ENCODE measurements around the gene APLP2.
A peak's percentile ranks its signal among the peaks of the same experiment; 100 is the strongest.

APLP2 gene

GRCh38 chr11:130145975-130146776 is 76.5 kb downstream of the APLP2 start:
- DNase-seq (ENCODE audit: low read depth, low spot score) = peak; percentile 84

DNA sequence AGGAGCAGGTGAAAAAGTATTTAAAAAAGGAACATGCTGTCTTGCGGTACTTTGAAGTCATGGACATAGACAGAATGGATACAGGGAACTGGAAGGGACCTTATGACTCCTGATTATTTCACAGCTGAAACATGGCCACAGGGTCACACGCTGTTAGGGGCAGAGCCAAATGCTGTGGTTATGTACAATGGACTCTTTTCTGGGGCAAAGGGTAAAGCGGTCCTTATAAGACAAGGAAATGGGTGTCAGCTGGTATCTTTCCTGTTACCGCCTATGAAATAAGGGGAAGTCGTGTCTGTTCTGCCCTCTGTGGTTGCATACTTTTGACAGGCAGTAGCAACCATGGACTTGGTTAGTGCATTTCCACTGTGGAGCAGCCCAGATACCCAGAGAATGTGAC is 77.1 kb downstream of the APLP2 start:
- no peak for DNase-seq (ENCODE audit: low read depth, low spot score)

GRCh38 chr11:130148796-130149326 is 79.2 kb downstream of the APLP2 start:
- DNase-seq (ENCODE audit: low read depth, low spot score) = no peak

GRCh38 chr11:130150790-130151189 is 81.1 kb downstream of the APLP2 start:
- no peak for DNase-seq (ENCODE audit: low read depth, low spot score)

- DNase-seq (ENCODE audit: low read depth, low spot score) = no peak
Measured at GRCh38 chr11:130151196-130151595, 81.5 kb downstream of the APLP2 start.

DNA sequence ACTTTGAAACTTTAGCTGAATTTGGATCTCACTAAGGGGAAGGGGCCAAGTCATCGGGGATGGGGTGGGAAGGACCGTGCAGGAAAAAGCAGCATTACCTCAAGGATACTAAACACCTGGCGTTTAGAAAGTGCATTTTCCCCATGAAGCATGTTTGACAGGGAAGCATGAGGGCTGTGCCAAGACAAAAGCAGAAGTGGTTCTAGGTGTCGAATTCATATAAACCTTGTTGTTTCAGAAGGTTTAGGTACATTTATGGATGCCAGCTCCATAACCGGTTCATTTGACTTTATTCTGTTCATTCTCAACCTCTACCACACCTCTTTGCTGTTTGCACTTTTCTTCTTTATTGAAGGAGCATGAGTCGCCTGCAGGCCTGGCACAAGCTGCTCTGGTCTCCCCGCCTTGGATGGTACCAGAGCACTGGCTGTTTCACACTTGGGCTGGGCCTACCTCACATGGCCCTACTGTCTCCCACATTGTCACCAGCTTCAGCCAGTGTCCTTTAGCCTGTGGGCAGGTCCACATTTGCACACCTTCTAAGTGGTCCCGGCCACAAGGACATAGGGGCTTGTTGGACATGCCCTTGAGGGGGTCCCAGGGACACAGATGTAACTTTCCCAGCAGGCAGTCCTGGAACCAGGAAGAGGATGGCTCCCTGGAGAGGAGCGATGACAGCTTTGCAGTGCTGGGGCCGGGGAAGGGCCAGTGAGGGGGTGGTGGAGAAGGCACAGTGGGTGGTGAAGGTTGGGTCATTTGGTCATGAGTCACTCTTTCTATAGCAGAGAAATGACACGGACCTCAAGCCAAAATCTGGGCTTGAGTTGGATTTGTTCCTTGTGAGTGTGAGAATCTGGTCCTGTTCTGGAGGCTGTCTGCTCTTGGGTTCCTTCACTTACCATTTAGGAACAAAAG is 86.7 kb downstream of the APLP2 start:
- no peak for DNase-seq (ENCODE audit: low read depth, low spot score)

- no peak for DNase-seq (ENCODE audit: low read depth, low spot score)
Measured at GRCh38 chr11:130157101-130157500, 87.4 kb downstream of the APLP2 start.

- DNase-seq (ENCODE audit: low read depth, low spot score) = no peak
Measured at GRCh38 chr11:130157840-130158239, 88.1 kb downstream of the APLP2 start.

DNA sequence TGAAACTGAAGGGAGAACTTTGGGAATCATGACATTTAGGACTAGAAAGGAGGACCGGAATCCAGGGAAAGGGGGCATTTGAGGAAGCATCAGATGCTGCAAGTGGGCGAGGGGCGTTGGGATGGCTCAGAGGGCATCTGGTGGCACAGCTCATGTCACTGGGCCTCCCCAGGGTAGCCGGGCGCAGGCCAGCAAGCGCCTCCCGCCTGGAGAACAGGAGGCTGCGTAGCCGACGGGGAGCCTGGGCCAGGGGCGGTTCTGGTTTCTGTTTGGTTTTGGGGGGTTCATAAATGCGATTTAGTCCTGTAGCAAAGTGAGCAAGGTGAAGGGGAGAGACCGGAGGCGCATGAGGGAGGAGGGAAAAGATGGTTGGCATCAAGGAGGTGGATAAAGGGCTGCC is 89.4 kb downstream of the APLP2 start:
- no peak for DNase-seq (ENCODE audit: low read depth, low spot score)

DNA sequence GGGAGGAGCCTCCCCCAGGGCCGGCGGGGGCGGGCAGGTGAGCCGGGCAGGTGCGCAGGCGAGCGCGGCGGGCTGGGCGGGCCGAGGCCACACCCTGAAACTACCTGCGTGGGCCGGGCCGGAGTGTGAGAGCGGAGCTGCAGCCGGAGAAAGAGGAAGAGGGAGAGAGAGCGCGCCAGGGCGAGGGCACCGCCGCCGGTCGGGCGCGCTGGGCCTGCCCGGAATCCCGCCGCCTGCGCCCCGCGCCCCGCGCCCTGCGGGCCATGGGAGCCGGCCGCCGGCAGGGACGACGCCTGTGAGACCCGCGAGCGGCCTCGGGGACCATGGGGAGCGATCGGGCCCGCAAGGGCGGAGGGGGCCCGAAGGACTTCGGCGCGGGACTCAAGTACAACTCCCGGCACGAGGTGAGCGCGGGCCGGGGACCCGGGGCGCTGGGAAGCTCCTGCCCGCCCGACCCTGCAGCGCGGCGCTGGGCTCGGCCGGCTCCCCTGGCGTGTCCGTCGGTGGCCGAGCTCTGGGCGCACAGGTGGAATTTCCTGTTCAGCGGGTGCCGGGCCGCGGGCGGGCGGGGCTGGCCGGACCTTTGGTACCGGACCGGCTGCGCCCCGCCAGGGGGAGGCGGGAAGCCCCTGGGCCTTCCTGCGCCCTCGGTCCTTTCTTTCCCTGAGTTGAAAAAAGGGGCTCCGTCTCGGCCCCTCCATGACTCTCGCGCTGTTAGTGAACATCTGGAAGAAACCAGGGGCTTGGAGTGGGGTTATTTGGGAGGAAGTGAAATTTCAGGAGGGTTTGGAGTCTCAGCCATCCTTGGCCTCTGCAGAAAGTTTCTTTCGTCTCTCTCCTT is 90.2 kb downstream of the APLP2 start, which contains the start of gene ST14:
Gene ST14 (plus strand): TSS at position 126 of the 841 bp plus-strand sequence. CDS start 198 bp downstream, at position 324.
- peak; percentile 47 for DNase-seq (ENCODE audit: low read depth, low spot score)

GRCh38 chr11:130160498-130161155 is 90.9 kb downstream of the APLP2 start:
- DNase-seq (ENCODE audit: low read depth, low spot score) = no peak

- DNase-seq (ENCODE audit: low read depth, low spot score) = peak; percentile 27
Measured at GRCh38 chr11:130161441-130162145, 91.9 kb downstream of the APLP2 start.

GRCh38 chr11:130162733-130163132 is 93.0 kb downstream of the APLP2 start:
- no peak for DNase-seq (ENCODE audit: low read depth, low spot score)

DNA sequence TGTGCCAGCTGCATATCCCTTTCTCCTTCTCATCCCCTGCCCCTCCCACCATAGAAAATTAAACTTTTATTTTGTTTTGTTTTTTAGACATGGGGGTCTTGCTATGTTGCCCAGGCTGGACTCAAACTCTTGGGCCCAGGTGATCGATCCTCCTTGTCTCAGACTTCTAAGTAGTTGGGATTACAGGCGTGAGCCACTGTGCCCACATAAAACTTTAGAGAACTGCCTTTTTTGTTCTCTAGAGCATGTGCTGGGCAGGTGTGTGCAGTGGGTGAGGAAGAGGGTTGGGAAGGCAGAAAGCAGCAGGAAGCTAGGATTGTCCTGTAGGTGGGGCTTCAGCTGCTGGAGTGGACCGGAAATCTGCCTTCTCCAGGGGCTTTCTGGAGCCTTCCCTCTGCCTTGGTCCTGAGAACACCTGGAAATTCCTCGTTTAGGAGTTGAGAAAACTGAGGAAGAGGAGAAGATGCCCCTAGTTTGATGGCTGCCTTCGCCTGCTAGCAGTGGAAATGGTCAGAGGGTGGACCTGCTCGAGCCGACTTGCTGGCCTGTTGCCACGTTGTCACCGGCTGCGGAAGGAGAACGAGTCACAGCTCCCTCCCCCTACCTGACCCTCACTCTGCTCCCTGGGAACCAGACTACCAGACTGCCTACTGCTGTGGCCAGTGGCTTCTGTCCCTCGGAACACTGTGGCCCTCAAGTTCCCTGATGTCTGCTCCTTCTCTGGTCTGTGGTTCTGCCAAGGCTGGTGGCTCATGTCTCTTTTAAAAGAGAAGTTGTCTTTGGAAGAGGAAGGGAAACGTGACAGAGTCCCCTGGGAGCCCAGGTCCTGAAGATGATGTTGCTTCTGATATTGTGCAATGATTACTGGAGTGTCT is 93.9 kb downstream of the APLP2 start:
- DNase-seq (ENCODE audit: low read depth, low spot score) = peak; percentile 54

- no peak for DNase-seq (ENCODE audit: low read depth, low spot score)
Measured at GRCh38 chr11:130164221-130164570, 94.5 kb downstream of the APLP2 start.

GRCh38 chr11:130165601-130166456 is 96.1 kb downstream of the APLP2 start:
- DNase-seq (ENCODE audit: low read depth, low spot score) = no peak

- no peak for DNase-seq (ENCODE audit: low read depth, low spot score)
Measured at GRCh38 chr11:130166457-130166784, 96.7 kb downstream of the APLP2 start.

GRCh38 chr11:130167146-130167545 is 97.5 kb downstream of the APLP2 start:
- DNase-seq (ENCODE audit: low read depth, low spot score) = no peak
